GM06990 (cell line): ENCODE results near the gene TAPT1.

Source experiments
- DNase-seq: peaks from one replicate; pipeline ENCODE4 v3.0.0-alpha.2; 2011; ENCODE audit not compliant: insufficient read length; ENCODE audit errors: extremely low read depth
- H3K27me3 ChIP-seq: replicated peaks from 2 replicates; pipeline ENCODE4 v1.6.0; 2011; ENCODE audit warnings: low read length; ENCODE audit not compliant: control insufficient read depth, insufficient read depth
- H3K36me3 ChIP-seq: 2 replicates; pipeline ENCODE4 v1.5.1; 2011; ENCODE audit warnings: low read length; ENCODE audit not compliant: control insufficient read depth, insufficient read depth
- H3K4me3 ChIP-seq: replicated peaks from 2 replicates; pipeline ENCODE4 v1.5.1; 2011; ENCODE audit warnings: low read depth, mild to moderate bottlenecking, control low read depth, low read length
- TF ChIP-seq, protein P1 (sequence below): IDR thresholded peaks from 2 replicates; pipeline ENCODE4 v1.5.1; 2011; ENCODE audit warnings: low read length, control low read depth, mild to moderate bottlenecking, inconsistent platforms; ENCODE audit not compliant: insufficient read depth, poor library complexity, severe bottlenecking

The TAPT1 gene

DNA sequence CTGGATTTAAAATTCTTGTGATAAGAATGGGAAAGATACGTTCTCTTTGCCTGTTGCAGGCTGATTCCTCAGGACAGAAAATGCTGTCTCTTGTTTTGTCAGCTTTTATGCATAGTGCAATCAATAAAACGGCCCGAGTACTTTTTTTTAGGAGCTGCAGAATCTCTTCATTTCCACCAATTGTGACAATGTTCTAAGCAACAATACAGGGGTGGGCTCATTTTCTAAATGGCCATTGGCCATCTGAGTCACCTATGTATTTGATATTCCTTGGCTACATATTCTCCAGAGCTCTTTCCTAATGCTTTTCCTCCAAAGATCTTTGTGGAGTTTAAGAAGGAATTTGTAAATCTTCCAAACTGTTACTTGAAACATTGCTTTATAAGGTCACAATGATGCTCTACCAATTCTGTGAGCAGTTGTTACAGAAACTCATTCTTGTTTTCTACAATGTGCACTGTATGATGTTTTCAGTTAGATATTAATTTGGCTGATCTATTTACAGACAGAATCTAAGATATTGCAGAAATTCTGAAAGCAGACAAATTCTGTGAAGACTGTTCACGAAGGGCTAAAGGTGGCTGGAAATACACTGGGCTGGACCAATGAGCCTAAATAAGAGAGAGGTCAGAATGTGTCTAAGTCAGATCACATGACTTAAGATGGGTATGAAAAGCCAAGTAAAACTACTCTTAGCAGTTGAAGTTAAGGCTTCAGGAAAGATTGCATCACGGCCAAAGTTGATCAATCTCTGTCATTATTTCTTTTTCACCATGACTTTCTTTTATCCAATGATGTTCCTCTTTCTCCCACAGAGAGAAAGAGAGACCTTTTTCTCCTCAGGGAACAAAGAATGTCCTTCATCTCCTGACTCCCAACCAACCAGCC lies 33.4 kb downstream of the TAPT1 start:
- no peak for DNase-seq
- no peak overlapping the region for H3K4me3 ChIP-seq
- H3K27me3 ChIP-seq = no peaks in the 10 kb centered on the region
- TF ChIP-seq, protein P1, sequence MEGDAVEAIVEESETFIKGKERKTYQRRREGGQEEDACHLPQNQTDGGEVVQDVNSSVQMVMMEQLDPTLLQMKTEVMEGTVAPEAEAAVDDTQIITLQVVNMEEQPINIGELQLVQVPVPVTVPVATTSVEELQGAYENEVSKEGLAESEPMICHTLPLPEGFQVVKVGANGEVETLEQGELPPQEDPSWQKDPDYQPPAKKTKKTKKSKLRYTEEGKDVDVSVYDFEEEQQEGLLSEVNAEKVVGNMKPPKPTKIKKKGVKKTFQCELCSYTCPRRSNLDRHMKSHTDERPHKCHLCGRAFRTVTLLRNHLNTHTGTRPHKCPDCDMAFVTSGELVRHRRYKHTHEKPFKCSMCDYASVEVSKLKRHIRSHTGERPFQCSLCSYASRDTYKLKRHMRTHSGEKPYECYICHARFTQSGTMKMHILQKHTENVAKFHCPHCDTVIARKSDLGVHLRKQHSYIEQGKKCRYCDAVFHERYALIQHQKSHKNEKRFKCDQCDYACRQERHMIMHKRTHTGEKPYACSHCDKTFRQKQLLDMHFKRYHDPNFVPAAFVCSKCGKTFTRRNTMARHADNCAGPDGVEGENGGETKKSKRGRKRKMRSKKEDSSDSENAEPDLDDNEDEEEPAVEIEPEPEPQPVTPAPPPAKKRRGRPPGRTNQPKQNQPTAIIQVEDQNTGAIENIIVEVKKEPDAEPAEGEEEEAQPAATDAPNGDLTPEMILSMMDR = no peak
- peaks cover 2% of the 10 kb centered on the region for H3K36me3 ChIP-seq

DNA sequence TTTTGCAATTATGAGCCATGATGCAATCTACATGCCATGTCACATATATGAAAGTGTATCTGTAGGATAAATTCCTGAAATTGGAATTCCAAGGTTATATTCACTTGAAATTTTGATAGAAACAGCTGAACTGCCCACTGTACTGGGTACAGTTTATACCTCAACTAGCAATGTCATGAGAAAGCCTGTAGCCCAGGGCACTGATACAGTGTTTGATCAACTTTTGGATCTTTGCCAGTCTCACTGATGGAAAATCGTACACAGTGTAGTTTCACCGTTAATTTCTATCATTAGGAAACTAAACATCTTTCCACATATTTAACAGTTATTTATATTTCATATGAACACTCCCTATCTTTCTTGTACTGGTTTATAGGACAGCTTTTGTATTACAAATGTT lies 34.2 kb downstream of the TAPT1 start:
- TF ChIP-seq, protein P1 = no peak
- Histone ChIP-seq H3K27me3 (no peaks in the 10 kb centered on the region), H3K4me3 (no peak overlapping the region), H3K36me3 (peaks cover 2% of the 10 kb centered on the region)
- no peak for DNase-seq

DNA sequence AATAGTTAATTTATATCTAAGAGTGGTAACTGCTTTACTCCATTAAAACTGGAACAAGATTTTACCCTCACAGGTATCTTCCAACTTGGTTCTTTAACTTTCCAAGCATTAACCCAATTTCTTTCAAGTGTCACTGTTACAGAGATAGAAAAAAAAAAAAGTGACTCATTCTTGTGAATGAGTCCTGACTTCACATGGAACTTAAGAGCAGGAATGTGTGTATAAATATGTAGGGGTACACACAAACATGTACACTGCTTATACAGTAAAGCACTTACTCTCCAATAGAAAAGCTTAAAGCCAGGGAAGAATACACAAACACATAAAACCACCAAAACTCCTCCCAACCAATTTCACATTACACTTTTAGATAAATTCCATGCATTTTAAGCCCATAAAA lies 38.8 kb downstream of the TAPT1 start:
- no peak for DNase-seq
- Histone ChIP-seq H3K36me3 (peaks cover 2% of the 10 kb centered on the region), H3K27me3 (no peaks in the 10 kb centered on the region), H3K4me3 (no peak overlapping the region)
- TF ChIP-seq, protein P1 = no peak

DNA sequence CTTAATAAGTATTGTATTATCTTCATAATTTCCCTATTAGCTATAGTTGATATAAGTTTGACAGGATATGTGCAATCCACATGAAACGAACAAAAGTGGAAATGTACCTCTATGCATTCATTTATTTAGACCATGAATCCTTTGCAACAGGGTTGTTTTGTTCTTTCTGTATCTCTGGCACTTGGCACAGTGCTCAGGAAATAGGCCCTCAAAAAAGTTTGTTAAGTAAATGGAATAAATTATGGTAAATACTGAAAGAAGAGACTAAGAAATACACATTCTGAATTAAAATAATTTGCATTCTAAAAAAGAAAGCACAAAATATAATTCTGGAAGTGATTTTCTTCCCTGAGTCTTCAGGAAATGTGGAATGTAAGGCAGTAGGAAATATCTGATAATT lies 39.3 kb downstream of the TAPT1 start:
- no peak for DNase-seq
- peaks cover 2% of the 10 kb centered on the region for H3K36me3 ChIP-seq

DNA sequence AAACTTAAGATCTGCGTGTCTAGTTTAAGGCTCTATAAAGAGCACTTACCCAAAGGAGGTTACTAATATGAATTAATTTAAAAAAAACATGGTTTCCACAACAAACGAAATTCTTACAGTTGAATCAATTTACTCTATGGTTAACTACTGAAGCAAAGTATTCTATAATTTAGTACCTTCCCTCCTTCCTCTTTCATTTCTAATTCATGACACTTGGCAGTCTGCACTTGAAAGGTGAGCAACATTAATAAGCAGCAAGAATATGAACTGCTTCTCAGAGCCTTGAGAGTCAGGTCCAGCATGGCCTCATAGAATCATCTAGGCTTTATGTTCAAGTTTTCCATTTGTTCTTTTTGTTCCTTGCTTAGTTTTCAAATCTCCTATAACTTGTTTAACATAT lies 42.7 kb downstream of the TAPT1 start:
- Histone ChIP-seq H3K27me3 (no peaks in the 10 kb centered on the region), H3K4me3 (no peak overlapping the region), H3K36me3 (peaks cover 1% of the 10 kb centered on the region; the same call in 1 of the 2 replicates)
- TF ChIP-seq, protein P1 = no peak
- no peak for DNase-seq

More for the DNA sequence above, 39.3 kb downstream of the TAPT1 start:
- Histone ChIP-seq H3K27me3 (no peaks in the 10 kb centered on the region), H3K4me3 (no peak overlapping the region)
- TF ChIP-seq, protein P1 = no peak

DNA sequence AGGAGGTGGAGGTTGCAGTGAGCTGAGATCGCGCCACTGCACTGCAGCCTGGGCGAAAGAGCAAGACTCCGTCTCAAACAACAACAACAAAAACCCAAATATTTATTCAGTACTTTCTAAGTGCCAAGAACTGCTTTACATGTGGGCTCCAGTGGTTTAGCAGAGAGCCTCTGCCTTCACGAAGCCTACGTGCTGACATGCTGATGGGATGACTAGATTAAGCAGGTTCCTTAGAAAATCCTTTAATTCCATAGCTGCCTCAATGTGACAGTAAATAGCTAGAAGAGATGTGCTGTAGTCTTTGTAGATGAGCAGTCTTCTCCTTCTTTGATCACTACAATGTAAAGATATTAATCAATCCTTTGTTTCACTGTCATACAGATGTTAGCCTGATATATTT lies 49.6 kb downstream of the TAPT1 start:
- TF ChIP-seq, protein P1 = no peak
- Histone ChIP-seq H3K36me3 (peaks cover 1% of the 10 kb centered on the region; the same call in 1 of the 2 replicates), H3K4me3 (no peak overlapping the region), H3K27me3 (no peaks in the 10 kb centered on the region)
- no peak for DNase-seq
